GM12875 (cell line): ENCODE measurements around the gene NCKAP1.

Source experiments
- H3K4me3 ChIP-seq: one replicate; pipeline ENCODE4 v1.5.1; 2011; ENCODE audit warnings: low read depth, low read length, control low read depth
- TF ChIP-seq, protein P1 (sequence below): IDR thresholded peaks from 2 replicates; pipeline ENCODE4 v1.5.1; 2011; ENCODE audit warnings: low read depth, mild to moderate bottlenecking, control low read depth, inconsistent platforms, low read length, moderate library complexity, borderline replicate concordance; ENCODE audit not compliant: insufficient read depth

Gene NCKAP1

DNA sequence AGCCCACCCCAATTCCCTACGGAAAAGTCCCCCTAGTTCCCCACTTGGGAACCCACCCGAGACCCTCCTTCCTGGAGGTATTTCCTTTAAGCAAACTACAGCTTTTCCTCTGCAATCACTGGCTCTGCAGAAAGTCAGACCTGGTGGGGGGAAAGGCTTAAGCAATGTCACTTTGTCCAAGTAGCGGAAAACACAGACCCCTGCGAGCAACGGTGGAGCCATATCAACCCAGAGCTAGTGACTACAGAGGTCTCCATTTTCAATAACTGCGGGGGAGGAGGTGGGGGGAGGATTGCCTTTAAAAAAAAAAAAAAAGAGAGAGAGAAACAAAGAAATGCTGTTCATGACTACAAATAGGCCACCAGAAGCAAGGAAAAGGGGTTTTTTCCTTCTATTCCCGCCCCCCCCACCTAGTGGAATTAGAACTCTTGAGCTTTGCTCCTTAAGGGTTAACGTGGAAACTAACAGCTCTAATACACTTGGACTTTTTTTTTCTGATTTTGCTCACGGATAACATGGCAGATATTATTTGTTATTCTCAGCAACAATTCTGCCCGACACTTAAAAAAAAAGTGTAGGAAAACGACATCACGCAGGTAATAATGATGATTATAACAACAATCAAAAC is 170.7 kb downstream of the NCKAP1 start:
- TF ChIP-seq, protein P1, sequence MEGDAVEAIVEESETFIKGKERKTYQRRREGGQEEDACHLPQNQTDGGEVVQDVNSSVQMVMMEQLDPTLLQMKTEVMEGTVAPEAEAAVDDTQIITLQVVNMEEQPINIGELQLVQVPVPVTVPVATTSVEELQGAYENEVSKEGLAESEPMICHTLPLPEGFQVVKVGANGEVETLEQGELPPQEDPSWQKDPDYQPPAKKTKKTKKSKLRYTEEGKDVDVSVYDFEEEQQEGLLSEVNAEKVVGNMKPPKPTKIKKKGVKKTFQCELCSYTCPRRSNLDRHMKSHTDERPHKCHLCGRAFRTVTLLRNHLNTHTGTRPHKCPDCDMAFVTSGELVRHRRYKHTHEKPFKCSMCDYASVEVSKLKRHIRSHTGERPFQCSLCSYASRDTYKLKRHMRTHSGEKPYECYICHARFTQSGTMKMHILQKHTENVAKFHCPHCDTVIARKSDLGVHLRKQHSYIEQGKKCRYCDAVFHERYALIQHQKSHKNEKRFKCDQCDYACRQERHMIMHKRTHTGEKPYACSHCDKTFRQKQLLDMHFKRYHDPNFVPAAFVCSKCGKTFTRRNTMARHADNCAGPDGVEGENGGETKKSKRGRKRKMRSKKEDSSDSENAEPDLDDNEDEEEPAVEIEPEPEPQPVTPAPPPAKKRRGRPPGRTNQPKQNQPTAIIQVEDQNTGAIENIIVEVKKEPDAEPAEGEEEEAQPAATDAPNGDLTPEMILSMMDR: no peak
- H3K4me3 ChIP-seq: no peak overlapping the region

DNA sequence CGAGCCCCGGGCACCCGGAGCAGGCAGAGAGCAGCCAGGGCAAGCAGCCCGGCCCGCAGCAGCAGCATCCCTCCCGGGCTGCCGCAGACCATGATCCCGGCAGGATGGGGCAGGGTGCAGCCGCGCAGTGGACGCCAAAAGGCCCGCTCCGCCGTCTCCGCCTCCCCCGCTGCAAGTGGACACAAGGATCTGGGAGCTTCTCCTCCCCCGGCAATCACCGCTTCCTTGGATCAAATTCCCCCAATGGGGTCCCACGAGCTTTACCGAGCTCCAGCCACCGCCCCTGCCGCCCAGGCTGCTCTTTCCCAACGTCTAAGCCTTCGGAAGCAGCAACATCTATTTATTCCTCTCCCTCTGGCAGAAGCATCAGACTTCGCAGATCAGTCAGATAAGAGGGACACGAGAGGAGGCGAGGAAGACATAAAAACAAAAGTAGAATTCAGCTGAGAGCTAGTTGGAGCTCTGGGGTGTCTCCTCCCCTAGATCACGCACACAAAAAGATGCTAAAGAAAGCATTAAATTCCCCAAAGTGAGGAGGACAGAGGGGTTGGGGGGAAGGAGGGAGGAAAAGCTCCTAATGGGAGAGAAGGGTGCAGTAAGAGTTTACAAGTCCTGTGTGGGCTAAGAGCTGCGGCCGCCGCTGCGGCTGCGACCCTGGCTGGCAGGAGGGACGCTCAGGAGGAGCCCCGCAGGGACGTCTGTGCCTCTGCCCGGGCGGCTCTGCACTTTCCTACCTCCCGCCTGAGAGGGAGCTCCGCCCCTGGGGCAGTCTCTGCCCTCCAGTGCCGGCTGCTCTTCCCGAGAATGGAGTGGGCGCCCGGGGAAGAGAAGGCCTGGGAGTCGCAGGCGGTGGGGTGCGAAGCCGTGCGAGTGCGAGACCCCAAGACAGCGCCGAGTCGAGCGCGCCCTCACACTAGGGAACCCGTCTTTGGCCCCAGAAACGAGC is 171.5 kb downstream of the NCKAP1 start, which contains the start of gene FRZB:
Gene FRZB, minus strand, starts transcription at position 177 of the 946 bp plus-strand sequence. Its CDS starts 85 bp downstream, at position 92.
- TF ChIP-seq, protein P1: no peak
- H3K4me3 ChIP-seq: no peak within 1 kb of the TSS

DNA sequence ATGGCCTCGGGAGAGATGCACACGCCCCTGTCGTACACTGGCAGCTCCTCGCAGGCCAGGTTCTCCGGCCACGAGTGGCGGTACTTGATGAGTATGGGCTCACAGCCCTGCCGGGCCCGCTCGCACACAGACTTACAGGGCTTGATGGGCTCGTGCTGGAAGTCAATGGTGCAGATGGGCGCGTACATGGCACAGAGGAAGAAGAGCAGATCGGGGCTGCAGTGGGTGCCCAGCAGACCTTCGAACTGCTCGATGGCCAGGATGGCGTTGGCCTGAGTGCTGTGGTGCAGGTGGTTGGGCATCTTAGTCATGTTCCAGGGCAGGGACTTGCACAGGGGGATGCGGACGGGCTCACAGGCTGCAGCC is 172.2 kb downstream of the NCKAP1 start:
- TF ChIP-seq, protein P1: no peak
- no peak overlapping the region for H3K4me3 ChIP-seq

DNA sequence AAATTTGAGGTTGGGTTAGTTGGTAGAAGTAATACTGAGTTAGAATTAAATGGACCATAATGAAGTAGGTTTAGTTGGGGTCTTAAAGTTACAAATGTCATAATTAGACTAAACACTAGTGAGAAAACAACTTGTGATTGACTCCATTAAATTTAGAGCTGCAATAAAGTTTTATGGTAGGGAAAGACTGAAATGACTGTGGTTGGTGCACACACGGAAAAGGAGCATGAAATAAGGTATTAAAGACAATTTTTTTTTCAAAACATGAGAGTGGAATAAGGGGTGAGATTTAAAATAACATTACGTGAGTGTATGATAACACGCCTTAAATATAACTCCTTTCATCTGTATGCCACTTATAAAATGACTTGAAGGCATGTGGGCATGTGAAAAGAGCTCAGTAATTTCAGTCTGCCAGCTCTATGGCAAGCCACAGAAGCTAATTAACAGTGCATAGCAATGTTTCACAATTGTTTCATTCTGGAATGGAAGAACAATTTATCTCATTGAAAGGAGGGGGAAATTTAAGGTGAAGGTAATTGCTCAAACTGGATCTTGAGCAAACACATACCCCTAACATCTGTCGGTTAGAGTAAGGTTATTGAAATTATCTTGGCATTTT is 173.2 kb downstream of the NCKAP1 start:
- TF ChIP-seq, protein P1: no peak
- no peak overlapping the region for H3K4me3 ChIP-seq

DNA sequence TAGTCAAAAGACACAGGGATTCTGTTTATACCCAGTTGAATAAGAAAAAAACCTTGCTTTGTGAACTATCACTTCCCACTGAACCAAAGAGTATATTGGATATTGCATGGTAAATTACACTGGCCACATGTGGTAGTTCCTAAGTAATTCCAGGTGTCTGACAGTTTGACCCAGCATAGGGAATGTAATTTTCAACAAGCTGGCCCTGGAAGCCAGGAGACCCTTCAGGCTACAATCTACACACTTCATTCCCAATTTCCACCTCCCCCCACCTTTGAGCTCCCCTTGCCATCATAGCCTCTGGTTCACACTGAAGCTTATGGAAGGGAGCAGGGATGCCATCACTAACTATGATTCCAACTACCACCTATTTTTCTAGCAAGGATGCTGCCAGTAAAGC is 174.6 kb downstream of the NCKAP1 start:
- TF ChIP-seq, protein P1: no peak
- no peak overlapping the region for H3K4me3 ChIP-seq

DNA sequence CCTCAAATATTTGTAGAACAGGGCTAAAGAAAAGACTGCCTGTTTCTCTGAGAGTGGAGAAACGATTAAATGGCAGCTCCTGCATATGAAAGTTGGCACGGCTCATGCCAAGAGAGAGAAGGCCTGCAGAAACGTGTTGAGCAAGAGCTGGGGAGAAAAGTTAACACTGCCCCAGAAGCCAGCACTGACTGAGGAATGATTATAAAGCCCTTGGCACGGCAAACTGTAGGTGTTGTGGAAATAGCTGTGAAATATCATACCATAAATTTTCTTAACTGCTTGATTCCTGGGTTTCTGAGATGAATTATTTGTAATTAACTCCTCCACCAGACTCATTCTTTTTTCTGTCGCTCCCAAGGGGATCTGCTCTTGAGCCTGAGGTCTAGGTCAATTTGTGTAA is 176.2 kb downstream of the NCKAP1 start:
- H3K4me3 ChIP-seq: no peak overlapping the region
- TF ChIP-seq, protein P1: no peak
